GM12878 (cell line): ENCODE results near the gene SNRPD2. TPM values are rescaled to one million over a fixed set of nuclear protein-coding genes. Genes with fewer than 3 reads are reported as not detected.

ENCODE experiments used
- DPF2 ChIP-seq: fragments of 450-650 bp; IDR thresholded peaks from 2 replicates; pipeline ENCODE4 v1.6.1; 2017; ENCODE audit warnings: mild to moderate bottlenecking
- ESRRA ChIP-seq: IDR thresholded peaks from 2 replicates; pipeline ENCODE4 v1.6.1; 2012; ENCODE audit warnings: mild to moderate bottlenecking, low read length, improper control_type of control experiment
- MYC ChIP-seq: IDR thresholded peaks from 2 replicates; pipeline ENCODE4 v1.6.1; 2011; ENCODE audit warnings: mild to moderate bottlenecking, low read length, moderate library complexity, inconsistent platforms; ENCODE audit not compliant: insufficient read depth, insufficient replicate concordance, insufficient read length, severe bottlenecking
- RUNX3 ChIP-seq: IDR thresholded peaks from 2 replicates; pipeline ENCODE4 v1.6.1; 2012; ENCODE audit warnings: low read length, inconsistent platforms
- polyA plus RNA-seq, 11 experiments: library from polyadenylated mRNA; depleted of rRNA in 4 of 11; unstranded in 6 of 11; stranded (reverse) in 5 of 11; fragments of >200 nt; fragmentation: Nextera tagmentation in 4 of 11; fragmentation: Illumina TruSeq in 1 of 11; extraction: Ambion mirVana in 4 of 11; extraction: Trizol in 1 of 11; gene quantifications; 1 replicate in 1 of 11; 2 replicates in 10 of 11; pipeline versions ENCODE4 v1.2.1 to v1.2.3, GENCODE V29; 2011 to 2016; ENCODE audit warnings: inconsistent platforms in 2 of 11, missing spikeins in 2 of 11, low read depth in 1 of 11
- total RNA-seq, 4 experiments: library from RNA; depleted of rRNA in 3 of 4; stranded (reverse); fragments of >200 nt in 3 of 4; fragmentation: Illumina TruSeq in 1 of 4; extraction: Trizol in 1 of 4; gene quantifications; 2 replicates each; pipeline versions ENCODE4 v1.2.1 to v1.2.3, GENCODE V29; 2013 to 2021
- TF ChIP-seq, protein P1 (sequence below): fragments of 450-650 bp; IDR thresholded peaks from 2 replicates; pipeline ENCODE4 v1.6.1; 2014; ENCODE audit warnings: mild to moderate bottlenecking
- TF ChIP-seq, protein P2 (sequence below): IDR thresholded peaks from 2 replicates; pipeline ENCODE4 v1.6.1; 2011; ENCODE audit warnings: low read depth, mild to moderate bottlenecking, low read length, moderate library complexity, borderline replicate concordance; ENCODE audit errors: extremely low read depth
- TF ChIP-seq, protein P3 (sequence below): fragments of 450-650 bp; formaldehyde crosslinking; IDR thresholded peaks from 2 replicates; pipeline ENCODE4 v1.4.0; 2022; ENCODE audit warnings: mild to moderate bottlenecking, moderate library complexity

The SNRPD2 gene
- total and polyA plus RNA-seq, 10 of the 15 experiments (the other 5 are each of a cell fraction or from before 2014, with no cell fraction given): 526 to 3,621 (median 951) TPM

DNA sequence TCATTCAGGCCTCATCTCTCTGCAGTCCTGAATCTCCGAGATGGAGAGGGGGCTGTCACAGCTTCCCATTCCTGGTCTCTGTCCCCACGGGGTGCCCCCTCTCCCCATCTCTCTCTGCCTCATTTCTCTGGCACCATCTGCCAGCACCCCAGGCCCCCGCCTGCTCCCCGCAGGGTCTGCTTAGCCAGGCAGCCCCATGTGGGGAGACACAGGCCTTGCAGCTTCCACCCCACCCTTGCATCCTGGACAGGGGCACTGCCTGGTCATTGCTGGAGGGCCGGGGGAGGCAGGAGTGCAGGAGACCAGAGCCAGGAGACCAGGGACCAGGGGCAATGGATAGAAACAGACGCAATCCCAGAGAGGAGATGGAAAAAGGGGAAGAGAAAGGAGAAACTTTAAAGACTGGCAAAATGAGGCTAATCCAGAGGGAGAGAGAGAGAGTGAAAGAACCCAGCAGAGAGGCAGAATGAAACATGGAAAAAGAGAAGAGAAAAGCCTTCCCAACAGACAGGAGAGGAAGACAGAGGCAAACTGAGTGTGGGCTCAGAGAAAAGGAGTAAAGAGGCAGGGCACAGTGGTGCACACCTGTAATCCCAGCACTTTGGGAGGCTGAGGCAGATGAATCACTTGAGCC lies 32.5 kb downstream of the SNRPD2 start (continued):
- TF ChIP-seq, protein P1, sequence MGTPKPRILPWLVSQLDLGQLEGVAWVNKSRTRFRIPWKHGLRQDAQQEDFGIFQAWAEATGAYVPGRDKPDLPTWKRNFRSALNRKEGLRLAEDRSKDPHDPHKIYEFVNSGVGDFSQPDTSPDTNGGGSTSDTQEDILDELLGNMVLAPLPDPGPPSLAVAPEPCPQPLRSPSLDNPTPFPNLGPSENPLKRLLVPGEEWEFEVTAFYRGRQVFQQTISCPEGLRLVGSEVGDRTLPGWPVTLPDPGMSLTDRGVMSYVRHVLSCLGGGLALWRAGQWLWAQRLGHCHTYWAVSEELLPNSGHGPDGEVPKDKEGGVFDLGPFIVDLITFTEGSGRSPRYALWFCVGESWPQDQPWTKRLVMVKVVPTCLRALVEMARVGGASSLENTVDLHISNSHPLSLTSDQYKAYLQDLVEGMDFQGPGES: no peak
- TF ChIP-seq, protein P2, sequence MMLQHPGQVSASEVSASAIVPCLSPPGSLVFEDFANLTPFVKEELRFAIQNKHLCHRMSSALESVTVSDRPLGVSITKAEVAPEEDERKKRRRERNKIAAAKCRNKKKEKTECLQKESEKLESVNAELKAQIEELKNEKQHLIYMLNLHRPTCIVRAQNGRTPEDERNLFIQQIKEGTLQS: no peak
- TF ChIP-seq MYC: no peak
- TF ChIP-seq ESRRA: no peak
- no peak for TF ChIP-seq RUNX3
- TF ChIP-seq, protein P3, sequence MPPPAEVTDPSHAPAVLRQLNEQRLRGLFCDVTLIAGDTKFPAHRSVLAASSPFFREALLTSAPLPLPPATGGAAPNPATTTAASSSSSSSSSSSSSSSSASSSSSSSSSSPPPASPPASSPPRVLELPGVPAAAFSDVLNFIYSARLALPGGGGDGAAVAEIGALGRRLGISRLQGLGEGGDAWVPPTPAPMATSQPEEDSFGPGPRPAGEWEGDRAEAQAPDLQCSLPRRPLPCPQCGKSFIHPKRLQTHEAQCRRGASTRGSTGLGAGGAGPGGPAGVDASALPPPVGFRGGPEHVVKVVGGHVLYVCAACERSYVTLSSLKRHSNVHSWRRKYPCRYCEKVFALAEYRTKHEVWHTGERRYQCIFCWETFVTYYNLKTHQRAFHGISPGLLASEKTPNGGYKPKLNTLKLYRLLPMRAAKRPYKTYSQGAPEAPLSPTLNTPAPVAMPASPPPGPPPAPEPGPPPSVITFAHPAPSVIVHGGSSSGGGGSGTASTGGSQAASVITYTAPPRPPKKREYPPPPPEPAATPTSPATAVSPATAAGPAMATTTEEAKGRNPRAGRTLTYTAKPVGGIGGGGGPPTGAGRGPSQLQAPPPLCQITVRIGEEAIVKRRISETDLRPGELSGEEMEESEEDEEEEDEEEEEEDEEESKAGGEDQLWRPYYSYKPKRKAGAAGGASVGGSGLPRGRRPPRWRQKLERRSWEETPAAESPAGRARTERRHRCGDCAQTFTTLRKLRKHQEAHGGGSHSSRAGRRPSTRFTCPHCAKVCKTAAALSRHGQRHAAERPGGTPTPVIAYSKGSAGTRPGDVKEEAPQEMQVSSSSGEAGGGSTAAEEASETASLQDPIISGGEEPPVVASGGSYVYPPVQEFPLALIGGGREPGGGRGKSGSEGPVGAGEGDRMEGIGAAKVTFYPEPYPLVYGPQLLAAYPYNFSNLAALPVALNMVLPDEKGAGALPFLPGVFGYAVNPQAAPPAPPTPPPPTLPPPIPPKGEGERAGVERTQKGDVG (CRISPR knock-in tag): no peak
- TF ChIP-seq DPF2: no peak
